ENCODE measurements around the gene LMAN1L. TPM values are rescaled to one million over a fixed set of nuclear protein-coding genes. Genes with fewer than 3 reads are reported as not detected.

The LMAN1L gene
- not detected in 2 replicates for total RNA-seq

DNA sequence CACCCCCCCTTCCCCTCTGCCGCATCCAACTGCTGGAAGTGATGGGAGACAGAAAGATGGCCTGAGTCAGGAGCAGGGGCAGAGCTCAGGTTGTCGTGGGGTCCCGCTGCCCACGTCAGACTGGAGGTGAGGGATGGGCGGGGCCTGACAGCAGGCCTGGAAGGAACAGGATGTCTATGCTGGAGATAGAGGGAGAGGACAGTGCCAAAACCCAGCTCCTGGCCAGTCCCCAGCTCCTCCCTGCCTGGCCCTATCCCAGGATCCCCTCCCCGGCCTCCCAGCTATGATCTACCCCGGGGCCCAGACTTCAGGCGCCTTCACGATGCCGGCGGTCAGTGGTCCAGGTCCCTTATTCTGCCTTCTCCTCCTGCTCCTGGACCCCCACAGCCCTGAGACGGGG is at the start of gene LMAN1L:
TSS of gene LMAN1L (plus strand) at position 303 of the 400 bp plus-strand sequence. CDS start at position 323, 20 bp downstream.

DNA sequence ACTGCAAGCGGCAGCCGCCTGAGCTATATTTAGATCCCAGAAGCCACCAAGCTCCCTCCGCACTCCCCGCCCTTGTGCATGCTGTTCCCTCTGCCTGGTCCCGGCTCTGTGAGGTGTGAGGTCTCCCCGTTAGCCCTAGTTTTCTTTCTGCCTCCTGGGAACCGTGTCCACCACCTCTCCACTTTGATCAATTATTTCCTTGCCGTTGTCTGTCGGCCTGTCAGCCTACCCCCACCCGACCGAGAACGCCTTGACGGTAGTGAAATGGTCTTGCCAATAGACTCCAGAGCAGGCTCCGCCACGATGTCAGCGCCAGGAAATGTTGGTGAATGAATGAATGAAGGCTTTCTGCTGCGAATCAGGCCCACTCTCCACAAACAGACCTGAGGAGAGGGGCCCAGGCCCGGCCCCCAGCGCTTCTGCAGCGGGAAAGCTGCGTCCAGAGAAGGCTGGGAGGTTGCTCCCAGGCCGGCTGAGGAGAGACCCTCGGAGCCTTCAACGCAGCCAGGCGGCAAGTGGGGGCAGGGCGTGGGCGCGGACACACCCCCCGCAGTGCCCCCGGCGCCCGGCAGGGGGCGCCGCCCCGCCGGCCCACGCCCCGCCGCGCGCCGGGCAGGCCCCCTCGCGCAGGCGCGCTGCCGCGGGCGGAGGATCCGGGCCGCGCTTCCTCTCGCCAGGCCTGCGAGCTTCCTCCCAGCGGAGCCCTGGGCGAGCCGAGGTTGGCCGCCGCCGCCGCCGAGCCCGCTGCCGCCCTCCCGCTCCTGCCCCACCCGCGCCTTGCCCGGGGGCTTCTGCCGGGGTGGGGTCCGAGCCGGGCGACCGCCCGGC is 31.0 kb upstream of the LMAN1L start, which contains the start of gene CSK:
TSS of gene CSK (plus strand) at position 650 of the 828 bp plus-strand sequence. CDS start 16,218 bp downstream, outside the sequence.

GRCh38 chr15:74826364-74826819 is 13.8 kb downstream of the LMAN1L start, which contains the start of gene CPLX3:
Gene CPLX3, plus strand, starts transcription at chr15:74826627. Its CDS starts 77 bp downstream, at chr15:74826704.

DNA sequence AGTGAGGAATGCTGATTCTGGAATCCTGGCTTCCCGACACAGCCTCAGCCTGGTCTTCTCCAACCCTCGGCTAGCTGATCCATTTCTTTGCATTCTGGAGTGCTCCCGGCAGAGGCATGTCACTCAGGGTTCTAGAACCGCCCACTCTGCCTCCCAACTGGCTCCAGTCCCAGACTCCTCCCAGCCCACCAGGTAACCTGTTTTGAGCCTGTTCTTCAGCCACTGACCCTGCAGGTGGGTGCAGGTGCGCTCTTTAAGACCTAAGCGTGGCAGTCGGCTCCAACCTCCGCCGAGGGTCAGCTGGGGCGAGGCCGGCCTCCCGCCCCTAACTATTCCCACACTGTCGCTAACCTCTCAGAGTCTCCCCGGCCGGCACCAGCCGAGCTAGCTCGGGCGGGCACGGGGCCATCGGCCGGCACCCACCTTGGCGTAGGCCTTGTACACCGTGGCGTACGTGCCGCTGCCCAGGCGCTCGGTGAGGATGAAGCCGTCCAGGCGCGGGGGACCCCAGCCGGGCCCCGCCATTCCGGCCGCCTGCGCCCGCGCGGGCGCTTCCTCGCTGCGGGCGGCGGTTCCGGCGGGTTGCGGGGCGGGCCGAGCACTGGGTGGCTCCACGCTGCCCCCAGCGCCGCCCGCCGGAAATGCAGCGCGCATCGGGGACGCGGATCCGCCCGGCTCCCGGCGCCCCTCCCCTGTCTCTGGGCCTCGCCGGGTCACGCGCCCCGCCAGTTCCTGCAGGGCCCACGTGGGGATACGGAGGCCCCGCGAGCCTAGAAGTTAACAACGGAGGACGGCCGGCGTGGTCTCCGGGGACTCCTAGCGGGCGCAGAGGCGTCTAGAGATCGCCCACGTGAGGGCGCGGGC is 30.2 kb downstream of the LMAN1L start, which contains the start of gene ULK3:
TSS of gene ULK3 (minus strand) at position 576 of the 864 bp plus-strand sequence. CDS start at position 525, 51 bp downstream.

GRCh38 chr15:74873036-74873755 is 60.6 kb downstream of the LMAN1L start, which contains the start of gene SCAMP2:
Gene SCAMP2, minus strand, starts transcription at chr15:74873365. Its CDS starts 110 bp downstream, at chr15:74873255.

Other genes starting within 250 kb of the LMAN1L start
- 57.0 and 77.5 TPM in 2 replicates for gene CLK3, start 197.0 kb upstream of the LMAN1L start, total RNA-seq
- gene EDC3, start 116.8 kb upstream of the LMAN1L start, total RNA-seq: 10.0 and 12.6 TPM in 2 replicates
- gene CYP1A1, start 87.3 kb upstream of the LMAN1L start, total RNA-seq: 1.0 and 1.9 TPM in 2 replicates
- not detected in 2 replicates for gene CYP1A2, start 64.0 kb upstream of the LMAN1L start, total RNA-seq
- gene CSK, start 30.8 kb upstream of the LMAN1L start, total RNA-seq: 29.5 and 31.6 TPM in 2 replicates
- not detected in 2 replicates for gene CPLX3, start 13.8 kb downstream of the LMAN1L start, total RNA-seq
- 17.4 and 18.7 TPM in 2 replicates for gene ULK3, start 30.3 kb downstream of the LMAN1L start, total RNA-seq
- 33.7 and 51.1 TPM in 2 replicates for gene SCAMP2, start 60.5 kb downstream of the LMAN1L start, total RNA-seq
- gene MPI, start 77.2 kb downstream of the LMAN1L start, total RNA-seq: 41.4 and 53.0 TPM in 2 replicates
- gene FAM219B, start 94.0 kb downstream of the LMAN1L start, total RNA-seq: 21.5 and 29.6 TPM in 2 replicates
- gene COX5A, start 125.2 kb downstream of the LMAN1L start, total RNA-seq: 129 and 180 TPM in 2 replicates
- 1.6 and 3.7 TPM in 2 replicates for gene RPP25, start 143.9 kb downstream of the LMAN1L start, total RNA-seq
- gene SCAMP5, start 182.7 kb downstream of the LMAN1L start, total RNA-seq: under 0.01 TPM in 1 of 2 replicates, not detected in the other
- gene PPCDC, start 210.8 kb downstream of the LMAN1L start, total RNA-seq: 10.5 and 30.1 TPM in 2 replicates

Measured in hair follicular keratinocyte (primary cell).